Parathyroid adenoma (tissue), 2 donors: Measurements from ENCODE around the gene FDXR.

Experiments used
- H2AFZ ChIP-seq: fragments of 300-600 bp; sonication (generic); one replicate; pipeline ENCODE4 v1.7.0; 2017; ENCODE audit warnings: antibody characterized with exemption, mild to moderate bottlenecking
- H3K27ac ChIP-seq: fragments of 300-600 bp; sonication (generic); one replicate; pipeline ENCODE4 v1.7.0; 2017
- H3K27me3 ChIP-seq: fragments of 300-600 bp; sonication (generic); one replicate; pipeline ENCODE4 v1.7.0; 2017; ENCODE audit warnings: low read length; ENCODE audit not compliant: control insufficient read depth, insufficient read depth
- H3K36me3 ChIP-seq: fragments of 300-600 bp; sonication (generic); one replicate; pipeline ENCODE4 v1.7.0; 2017; ENCODE audit warnings: low read length; ENCODE audit not compliant: control insufficient read depth, insufficient read depth
- H3K4me1 ChIP-seq: fragments of 300-600 bp; sonication (generic); one replicate; pipeline ENCODE4 v1.7.0; 2017; ENCODE audit warnings: control low read depth
- H3K4me2 ChIP-seq: fragments of 300-600 bp; sonication (generic); one replicate; pipeline ENCODE4 v1.7.0; 2017; ENCODE audit warnings: low read length
- H3K4me3 ChIP-seq: fragments of 300-600 bp; sonication (generic); one replicate; pipeline ENCODE4 v1.7.0; 2017; ENCODE audit warnings: low read depth, low read length
- H3K79me2 ChIP-seq: fragments of 300-600 bp; sonication (generic); one replicate; pipeline ENCODE4 v1.7.0; 2017; ENCODE audit warnings: control low read depth
- H3K9ac ChIP-seq: fragments of 300-600 bp; sonication (generic); one replicate; pipeline ENCODE4 v1.7.0; 2017; ENCODE audit warnings: mild to moderate bottlenecking
- H3K9me3 ChIP-seq: fragments of 300-600 bp; sonication (generic); one replicate; pipeline ENCODE4 v1.7.0; 2017; ENCODE audit warnings: low read length; ENCODE audit not compliant: control insufficient read depth
- TF ChIP-seq, protein P1 (sequence below): fragments of 300-600 bp; sonication (generic); IDR thresholded peaks from one replicate; pipeline ENCODE4 v1.7.0; 2017; ENCODE audit warnings: antibody characterized with exemption, mild to moderate bottlenecking
- donor health status: primary hyperparathyroidism.

Gene FDXR

DNA sequence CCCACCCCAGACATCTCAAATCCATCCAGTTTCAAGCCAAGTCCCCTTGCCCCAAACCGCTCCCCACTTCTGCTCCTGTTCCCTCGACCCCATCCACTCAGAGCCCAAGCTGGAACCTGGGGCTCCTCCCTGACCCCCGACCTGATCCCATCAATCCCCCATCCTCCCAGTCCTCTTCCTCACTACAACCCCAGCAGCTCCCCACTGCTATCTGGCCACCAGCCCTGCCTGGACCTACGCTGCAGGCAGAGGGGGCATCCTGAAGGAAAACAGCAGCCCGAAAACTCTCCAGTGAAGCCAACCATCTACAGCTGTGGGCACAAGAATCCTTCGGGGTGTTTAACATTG lies 3.9 kb downstream of the FDXR start:
- no peak overlapping the region for H3K4me3 ChIP-seq
- no peak overlapping the region for H3K4me2 ChIP-seq
- H3K9ac ChIP-seq = no peak overlapping the region
- no peaks in the 10 kb centered on the region for H3K9me3 ChIP-seq
- no peaks in the 10 kb centered on the region for H3K79me2 ChIP-seq
- H3K27ac ChIP-seq = no peak overlapping the region
- no peaks in the 10 kb centered on the region for H3K36me3 ChIP-seq
- TF ChIP-seq, protein P1, sequence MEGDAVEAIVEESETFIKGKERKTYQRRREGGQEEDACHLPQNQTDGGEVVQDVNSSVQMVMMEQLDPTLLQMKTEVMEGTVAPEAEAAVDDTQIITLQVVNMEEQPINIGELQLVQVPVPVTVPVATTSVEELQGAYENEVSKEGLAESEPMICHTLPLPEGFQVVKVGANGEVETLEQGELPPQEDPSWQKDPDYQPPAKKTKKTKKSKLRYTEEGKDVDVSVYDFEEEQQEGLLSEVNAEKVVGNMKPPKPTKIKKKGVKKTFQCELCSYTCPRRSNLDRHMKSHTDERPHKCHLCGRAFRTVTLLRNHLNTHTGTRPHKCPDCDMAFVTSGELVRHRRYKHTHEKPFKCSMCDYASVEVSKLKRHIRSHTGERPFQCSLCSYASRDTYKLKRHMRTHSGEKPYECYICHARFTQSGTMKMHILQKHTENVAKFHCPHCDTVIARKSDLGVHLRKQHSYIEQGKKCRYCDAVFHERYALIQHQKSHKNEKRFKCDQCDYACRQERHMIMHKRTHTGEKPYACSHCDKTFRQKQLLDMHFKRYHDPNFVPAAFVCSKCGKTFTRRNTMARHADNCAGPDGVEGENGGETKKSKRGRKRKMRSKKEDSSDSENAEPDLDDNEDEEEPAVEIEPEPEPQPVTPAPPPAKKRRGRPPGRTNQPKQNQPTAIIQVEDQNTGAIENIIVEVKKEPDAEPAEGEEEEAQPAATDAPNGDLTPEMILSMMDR = no peak
- peaks cover 9% of the 10 kb centered on the region for H3K4me1 ChIP-seq
- no peaks in the 10 kb centered on the region for H3K27me3 ChIP-seq
- H2AFZ ChIP-seq = no peak overlapping the region

DNA sequence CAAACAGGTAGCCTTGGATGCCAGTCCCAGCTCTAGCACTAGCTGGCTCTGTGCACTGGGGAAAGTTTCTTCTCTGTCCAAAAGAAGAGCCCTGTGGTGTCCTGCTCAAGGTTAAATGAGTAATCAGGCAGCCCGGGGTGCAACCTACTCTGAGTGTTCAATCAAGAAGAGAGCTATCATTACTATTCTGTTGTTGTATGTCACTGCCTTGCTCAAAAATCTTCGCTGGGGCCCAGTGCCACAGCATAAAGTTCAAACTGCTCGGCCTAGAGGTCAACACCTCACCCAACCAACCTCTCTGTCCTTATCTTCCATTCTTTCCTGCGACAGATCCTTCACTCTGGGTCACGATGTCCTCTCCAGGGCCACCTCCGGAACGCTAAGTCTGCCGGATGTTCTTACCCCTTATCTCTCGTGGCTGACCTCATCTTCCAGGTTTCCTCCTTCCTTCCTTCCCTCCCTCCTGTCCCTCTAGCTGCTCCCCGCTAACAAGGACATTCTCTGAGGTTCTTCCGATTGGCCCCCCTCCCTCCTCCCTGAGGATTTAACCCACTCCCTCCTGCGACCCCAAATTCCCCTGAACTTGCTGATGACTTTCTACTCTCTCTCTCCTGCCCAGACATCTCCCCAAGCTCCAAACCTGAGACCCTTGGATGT lies 4.4 kb downstream of the FDXR start:
- Histone ChIP-seq H3K9me3 (no peaks in the 10 kb centered on the region), H3K4me2 (peak overlapping the region; percentile 1), H3K36me3 (no peaks in the 10 kb centered on the region), H3K27ac (no peak overlapping the region), H3K4me1 (peaks cover 8% of the 10 kb centered on the region), H3K4me3 (no peak overlapping the region), H3K9ac (no peak overlapping the region), H2AFZ (no peak overlapping the region), H3K79me2 (no peaks in the 10 kb centered on the region), H3K27me3 (no peaks in the 10 kb centered on the region)
- TF ChIP-seq, protein P1 = no peak

DNA sequence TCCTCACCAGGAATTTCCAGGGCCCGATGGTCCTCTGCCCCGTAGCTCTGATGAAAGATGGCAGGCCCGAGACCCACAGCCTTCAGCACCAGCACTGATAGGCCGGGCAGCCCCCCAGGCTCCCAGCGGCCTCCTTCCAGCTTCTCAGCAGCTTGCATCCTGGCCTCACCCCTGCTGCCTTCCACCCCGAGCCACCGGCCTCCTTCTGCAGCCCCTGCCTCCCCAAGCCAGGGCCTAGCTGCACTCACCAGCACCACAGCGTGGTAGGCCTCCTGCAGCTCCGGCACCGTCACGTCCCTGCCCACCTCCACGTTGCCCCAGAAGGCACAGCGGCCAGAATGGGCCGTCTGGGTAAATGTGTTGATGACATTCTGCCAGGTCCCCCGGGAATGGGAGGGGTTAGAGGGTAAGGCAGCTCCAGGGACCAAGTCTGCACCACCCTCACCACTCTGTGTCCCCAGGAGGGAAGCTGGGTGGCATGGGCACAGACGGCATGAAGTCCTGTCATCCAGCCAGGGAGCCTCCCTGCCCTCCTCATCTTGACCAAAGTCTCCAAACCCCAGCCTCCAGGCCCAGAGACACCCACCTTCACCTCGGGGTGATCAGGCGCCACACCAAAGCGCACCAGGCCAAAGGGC lies 6.5 kb downstream of the FDXR start:
- H3K27ac ChIP-seq = no peak overlapping the region
- no peak overlapping the region for H3K4me3 ChIP-seq
- no peaks in the 10 kb centered on the region for H3K36me3 ChIP-seq
- TF ChIP-seq, protein P1 = no peak
- no peak overlapping the region for H3K9ac ChIP-seq
- H3K27me3 ChIP-seq = no peaks in the 10 kb centered on the region
- no peaks in the 10 kb centered on the region for H3K79me2 ChIP-seq
- no peaks in the 10 kb centered on the region for H3K4me1 ChIP-seq
- H3K4me2 ChIP-seq = no peak overlapping the region
- H3K9me3 ChIP-seq = no peaks in the 10 kb centered on the region
- no peak overlapping the region for H2AFZ ChIP-seq

DNA sequence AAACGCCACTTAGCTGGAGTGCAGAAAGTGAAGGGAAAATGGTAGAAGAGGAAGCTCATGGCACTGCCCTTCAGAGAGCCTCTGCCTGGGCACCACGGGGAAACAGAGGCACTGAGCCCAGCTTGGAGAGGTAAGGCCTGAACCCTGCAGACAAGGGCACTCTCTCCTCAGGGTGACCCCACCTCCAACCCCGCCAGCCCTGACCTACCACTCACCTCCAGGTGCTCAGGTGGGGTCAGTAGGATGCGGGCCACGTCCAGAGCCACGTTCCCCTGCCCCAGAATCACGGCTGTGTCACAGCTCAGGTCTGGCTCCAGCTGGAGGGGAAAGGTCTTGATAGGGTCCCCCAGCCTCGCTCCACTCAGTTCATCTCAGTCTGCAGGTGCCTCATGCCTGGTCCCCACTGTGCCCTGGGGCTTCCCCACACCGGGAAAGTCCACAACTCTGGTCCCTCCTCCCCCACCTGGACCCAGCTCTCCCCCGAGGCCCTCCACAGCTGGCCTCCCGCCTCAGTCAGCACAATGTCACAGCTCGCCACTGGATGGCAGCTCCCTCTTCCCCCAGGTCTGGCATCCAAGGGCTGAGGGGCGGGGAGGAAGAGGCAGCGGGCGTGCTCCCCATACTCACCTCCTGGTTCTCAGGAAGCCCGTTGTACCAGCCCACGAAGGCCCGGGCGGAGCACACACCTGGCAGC lies 7.1 kb downstream of the FDXR start:
- no peak overlapping the region for H3K4me3 ChIP-seq
- no peak overlapping the region for H3K27ac ChIP-seq
- no peak overlapping the region for H3K4me2 ChIP-seq
- no peaks in the 10 kb centered on the region for H3K79me2 ChIP-seq
- peaks cover 3% of the 10 kb centered on the region for H3K27me3 ChIP-seq
- H2AFZ ChIP-seq = no peak overlapping the region
- no peaks in the 10 kb centered on the region for H3K36me3 ChIP-seq
- TF ChIP-seq, protein P1 = no peak
- H3K9ac ChIP-seq = no peak overlapping the region
- H3K9me3 ChIP-seq = no peaks in the 10 kb centered on the region
- H3K4me1 ChIP-seq = no peaks in the 10 kb centered on the region
